ENCODE measurements around the gene TTLL5. TPM values are rescaled to one million over a fixed set of nuclear protein-coding genes. Genes with fewer than 3 reads are reported as not detected.

The TTLL5 gene
- total RNA-seq, 1 experiment from 2014 or later = 34.7 TPM

GRCh38 chr14:75990297-75990696, 329.3 kb downstream of the TTLL5 start:
- Histone ChIP-seq H3F3A (ENCODE audit: low read length, unreplicated experiment) (no peaks in the 10 kb centered on the region), H3K9me3 (ENCODE audit: low read length) (no peaks in the 10 kb centered on the region), H4K20me1 (ENCODE audit: low read length) (no peaks in the 10 kb centered on the region), H3K4me3 (ENCODE audit: low read length) (no peak overlapping the region), H3K79me2 (ENCODE audit: low read length) (peaks cover 8% of the 10 kb centered on the region; the same call in 1 of the 2 replicates), H2AFZ (ENCODE audit: low read length) (no peak overlapping the region), H3K4me1 (ENCODE audit: insufficient read depth, low read length) (peaks cover 16% of the 10 kb centered on the region), H3K9ac (ENCODE audit: low read length) (no peak overlapping the region), H3K27me3 (ENCODE audit: low read length) (no peaks in the 10 kb centered on the region), H3K9me2 (replicated peaks; ENCODE audit: low read length) (no peaks in the 10 kb centered on the region), H3K4me2 (ENCODE audit: low read length) (no peak overlapping the region), H3K27ac (ENCODE audit: low read length) (no peak overlapping the region), H3K36me3 (ENCODE audit: low read depth, low read length) (no peaks in the 10 kb centered on the region)
- POLR2A ChIA-PET (ENCODE audit: unreplicated experiment) = no interaction called here
- intact Hi-C loops (cut with micrococcal nuclease) = no loop called here
- no peak for ATAC-seq
- TF ChIP-seq EZH2 (IDR thresholded peaks at IDR 0.05; ENCODE audit: low read length, unreplicated experiment) (no peak), CTCF (conservative IDR thresholded peaks at IDR 0.05; ENCODE audit: low read depth, low read length) (no peak), EZH2phosphoT487 (IDR thresholded peaks at IDR 0.05; ENCODE audit: borderline replicate concordance, low read length) (no peak)
- CTCF ChIA-PET = no interaction called here
- DNase-seq = no peak
- BruUV-seq (replicated peaks) = no TSS peak

- Histone ChIP-seq H3K4me2 (ENCODE audit: low read length) (no peak overlapping the region), H3K9me2 (replicated peaks; ENCODE audit: low read length) (no peaks in the 10 kb centered on the region), H3F3A (ENCODE audit: low read length, unreplicated experiment) (no peaks in the 10 kb centered on the region), H3K9me3 (ENCODE audit: low read length) (no peaks in the 10 kb centered on the region), H3K79me2 (ENCODE audit: low read length) (no peaks in the 10 kb centered on the region), H3K27me3 (ENCODE audit: low read length) (no peaks in the 10 kb centered on the region), H3K4me1 (ENCODE audit: insufficient read depth, low read length) (0 out of 2 replicates have a peak, but pooled peaks cover 9% of the 10 kb centered on the region), H3K4me3 (ENCODE audit: low read length) (no peak overlapping the region), H3K27ac (ENCODE audit: low read length) (no peak overlapping the region), H3K36me3 (ENCODE audit: low read depth, low read length) (no peaks in the 10 kb centered on the region), H4K20me1 (ENCODE audit: low read length) (no peaks in the 10 kb centered on the region), H3K9ac (ENCODE audit: low read length) (no peak overlapping the region), H2AFZ (ENCODE audit: low read length) (no peak overlapping the region)
- CTCF ChIA-PET = no interaction called here
- POLR2A ChIA-PET (ENCODE audit: unreplicated experiment) = no interaction called here
- no peak for DNase-seq
- ATAC-seq = no peak
- BruUV-seq (replicated peaks) = no TSS peak
- TF ChIP-seq EZH2phosphoT487 (IDR thresholded peaks at IDR 0.05; ENCODE audit: borderline replicate concordance, low read length) = no peak
- TF ChIP-seq CTCF (conservative IDR thresholded peaks at IDR 0.05; ENCODE audit: low read depth, low read length) = no peak
- no peak for TF ChIP-seq EZH2 (IDR thresholded peaks at IDR 0.05; ENCODE audit: low read length, unreplicated experiment)
- intact Hi-C loops (cut with micrococcal nuclease) = no loop called here
Measured at GRCh38 chr14:75991753-75992152, 330.7 kb downstream of the TTLL5 start.

- no peaks in the 10 kb centered on the region for H3K36me3 ChIP-seq (ENCODE audit: low read depth, low read length)
- no peaks in the 10 kb centered on the region for H3K9me3 ChIP-seq (ENCODE audit: low read length)
- 0 out of 2 replicates have a peak, but pooled peaks cover 9% of the 10 kb centered on the region for H3K4me1 ChIP-seq (ENCODE audit: insufficient read depth, low read length)
- DNase-seq (no peak), ATAC-seq (no peak)
- intact Hi-C loops (cut with micrococcal nuclease) = no loop called here
- H3F3A ChIP-seq (ENCODE audit: low read length, unreplicated experiment) = no peaks in the 10 kb centered on the region
- no peak for TF ChIP-seq EZH2 (IDR thresholded peaks at IDR 0.05; ENCODE audit: low read length, unreplicated experiment)
- H3K4me3 ChIP-seq (ENCODE audit: low read length) = no peak overlapping the region
- ChIA-PET POLR2A (ENCODE audit: unreplicated experiment) (no interaction called here), CTCF (interaction anchor here (0.6 kb wide), 1 partner anchor 191 kb away, joined by 7 read pairs; no protein-coding TSS in a partner anchor)
- H3K27ac ChIP-seq (ENCODE audit: low read length) = no peak overlapping the region
- H3K9me2 ChIP-seq (replicated peaks; ENCODE audit: low read length) = no peaks in the 10 kb centered on the region
- BruUV-seq (replicated peaks) = no TSS peak
- H3K79me2 ChIP-seq (ENCODE audit: low read length) = no peaks in the 10 kb centered on the region
- no peak overlapping the region for H2AFZ ChIP-seq (ENCODE audit: low read length)
- no peak overlapping the region for H3K4me2 ChIP-seq (ENCODE audit: low read length)
- H4K20me1 ChIP-seq (ENCODE audit: low read length) = no peaks in the 10 kb centered on the region
- H3K27me3 ChIP-seq (ENCODE audit: low read length) = no peaks in the 10 kb centered on the region
- H3K9ac ChIP-seq (ENCODE audit: low read length) = no peak overlapping the region
Measured at GRCh38 chr14:75993567-75994041, 332.6 kb downstream of the TTLL5 start.

Data from PC-3 (cell line).